C4-2B (cell line): ENCODE results near the gene ZDHHC17.
A peak's percentile ranks its signal among the peaks of the same experiment; 100 is the strongest.

Experiments used
- H3K27ac ChIP-seq: fragments of 450-650 bp; 2 replicates; pipeline ENCODE4 v1.5.1; 2017
- ZFX ChIP-seq: fragments of 450-650 bp; IDR thresholded peaks from 2 replicates; pipeline ENCODE4 v1.6.1; 2017
- TF ChIP-seq, protein P1 (sequence below): fragments of 450-650 bp; conservative IDR thresholded peaks from 2 replicates; pipeline ENCODE4 v1.5.1; 2017; ENCODE audit warnings: mild to moderate bottlenecking

The ZDHHC17 gene

DNA sequence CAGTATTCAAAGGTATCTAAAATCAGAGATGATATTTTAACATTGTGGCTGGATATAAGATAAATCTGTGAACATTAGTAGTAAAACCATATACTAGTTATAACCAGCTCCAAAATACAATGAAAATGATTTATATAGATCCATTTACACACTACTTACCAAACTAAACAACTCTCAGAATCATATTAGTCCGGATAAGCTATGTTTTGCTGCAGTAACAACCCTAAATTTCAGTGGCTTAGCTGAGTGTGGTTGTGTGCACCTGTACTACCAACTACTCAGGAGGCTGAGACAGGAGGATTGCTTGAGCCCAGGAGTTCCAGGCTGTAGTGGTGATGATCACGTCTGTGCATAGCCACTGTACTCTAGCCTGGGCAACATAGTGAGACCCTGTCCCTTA lies 23.8 kb downstream of the ZDHHC17 start:
- no peak for TF ChIP-seq ZFX
- TF ChIP-seq, protein P1, sequence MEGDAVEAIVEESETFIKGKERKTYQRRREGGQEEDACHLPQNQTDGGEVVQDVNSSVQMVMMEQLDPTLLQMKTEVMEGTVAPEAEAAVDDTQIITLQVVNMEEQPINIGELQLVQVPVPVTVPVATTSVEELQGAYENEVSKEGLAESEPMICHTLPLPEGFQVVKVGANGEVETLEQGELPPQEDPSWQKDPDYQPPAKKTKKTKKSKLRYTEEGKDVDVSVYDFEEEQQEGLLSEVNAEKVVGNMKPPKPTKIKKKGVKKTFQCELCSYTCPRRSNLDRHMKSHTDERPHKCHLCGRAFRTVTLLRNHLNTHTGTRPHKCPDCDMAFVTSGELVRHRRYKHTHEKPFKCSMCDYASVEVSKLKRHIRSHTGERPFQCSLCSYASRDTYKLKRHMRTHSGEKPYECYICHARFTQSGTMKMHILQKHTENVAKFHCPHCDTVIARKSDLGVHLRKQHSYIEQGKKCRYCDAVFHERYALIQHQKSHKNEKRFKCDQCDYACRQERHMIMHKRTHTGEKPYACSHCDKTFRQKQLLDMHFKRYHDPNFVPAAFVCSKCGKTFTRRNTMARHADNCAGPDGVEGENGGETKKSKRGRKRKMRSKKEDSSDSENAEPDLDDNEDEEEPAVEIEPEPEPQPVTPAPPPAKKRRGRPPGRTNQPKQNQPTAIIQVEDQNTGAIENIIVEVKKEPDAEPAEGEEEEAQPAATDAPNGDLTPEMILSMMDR, result no peak
- H3K27ac ChIP-seq, result no peak overlapping the region

DNA sequence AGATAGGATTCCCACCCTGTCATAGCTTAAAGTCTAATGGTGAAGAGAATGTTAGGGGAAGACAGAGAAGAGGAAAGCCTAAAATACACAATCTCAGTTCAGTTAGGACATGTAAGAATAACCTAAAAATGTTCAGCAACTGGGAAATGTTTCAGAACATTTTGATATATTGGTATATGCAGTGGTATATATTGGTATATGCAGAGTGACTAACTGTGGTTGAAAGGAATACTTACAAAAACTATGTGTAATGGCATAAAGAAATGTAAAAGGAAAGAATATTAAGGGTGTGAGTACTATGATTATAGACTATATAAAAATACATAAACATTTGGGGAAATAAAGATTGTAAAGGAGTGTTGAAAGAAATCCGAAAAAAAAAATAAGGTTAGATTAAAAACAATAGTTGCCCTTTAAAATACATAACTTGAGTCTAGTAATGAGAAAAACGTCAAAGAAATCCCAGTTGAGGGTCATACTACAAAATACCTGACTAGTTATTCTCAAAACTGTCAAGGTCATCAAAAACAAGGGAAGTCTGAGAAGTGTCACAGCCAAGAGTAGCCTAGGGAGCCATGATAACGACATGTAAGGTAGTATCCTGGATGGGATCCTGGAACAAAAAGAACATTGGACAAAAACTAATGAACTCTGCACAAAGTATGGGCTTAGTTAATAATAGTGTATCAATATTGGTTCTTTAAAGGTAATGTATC lies 25.6 kb downstream of the ZDHHC17 start:
- TF ChIP-seq ZFX, result no peak
- TF ChIP-seq, protein P1, result no peak

DNA sequence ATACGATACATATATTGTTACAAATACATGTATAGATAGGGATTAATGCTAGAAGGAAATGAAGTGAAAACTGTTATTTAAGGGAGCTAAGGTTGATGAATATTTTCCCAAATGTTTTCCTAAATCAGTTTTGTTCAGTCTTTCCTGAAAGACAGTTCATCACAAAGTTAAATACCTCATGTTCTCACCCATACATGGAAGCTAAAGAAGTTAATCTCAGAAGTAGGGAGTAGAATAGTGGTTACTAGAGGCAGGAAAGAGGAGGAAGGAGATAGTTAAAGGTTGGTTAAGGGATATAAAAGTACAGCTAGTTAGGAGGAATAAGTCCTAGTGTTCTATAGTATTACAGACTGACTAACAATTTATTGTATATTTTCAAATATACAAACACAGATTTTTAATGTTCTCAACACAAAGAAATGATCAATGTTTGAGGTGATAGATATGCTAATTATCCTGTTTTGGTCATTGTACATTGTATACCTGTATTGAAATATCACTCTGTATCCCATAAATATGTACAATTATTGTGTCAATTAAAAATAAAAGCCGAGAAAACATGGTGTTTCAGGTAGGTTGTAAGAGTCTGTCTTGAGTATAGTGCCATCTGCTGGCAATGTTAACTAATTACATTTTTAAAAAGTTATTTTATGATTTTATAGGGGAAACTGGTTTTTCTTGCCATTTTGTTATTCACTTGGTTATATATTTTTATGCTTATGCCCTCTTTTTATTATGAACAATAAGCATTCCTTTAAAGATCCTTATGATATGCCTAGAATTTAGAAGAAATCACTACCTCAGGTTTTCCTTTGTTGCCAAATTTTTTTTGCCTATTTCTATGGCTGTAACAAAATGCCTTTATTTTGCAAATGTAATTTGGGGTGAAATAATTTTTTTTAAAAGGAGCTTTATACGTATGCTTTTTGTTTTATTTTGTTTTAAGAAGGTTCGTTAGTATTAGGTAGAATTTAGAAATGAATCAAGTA lies 26.9 kb downstream of the ZDHHC17 start:
- H3K27ac ChIP-seq, result no peak overlapping the region
- no peak for TF ChIP-seq ZFX
- TF ChIP-seq, protein P1, result peak; percentile 77

More for the DNA sequence above, 25.6 kb downstream of the ZDHHC17 start:
- no peak overlapping the region for H3K27ac ChIP-seq

DNA sequence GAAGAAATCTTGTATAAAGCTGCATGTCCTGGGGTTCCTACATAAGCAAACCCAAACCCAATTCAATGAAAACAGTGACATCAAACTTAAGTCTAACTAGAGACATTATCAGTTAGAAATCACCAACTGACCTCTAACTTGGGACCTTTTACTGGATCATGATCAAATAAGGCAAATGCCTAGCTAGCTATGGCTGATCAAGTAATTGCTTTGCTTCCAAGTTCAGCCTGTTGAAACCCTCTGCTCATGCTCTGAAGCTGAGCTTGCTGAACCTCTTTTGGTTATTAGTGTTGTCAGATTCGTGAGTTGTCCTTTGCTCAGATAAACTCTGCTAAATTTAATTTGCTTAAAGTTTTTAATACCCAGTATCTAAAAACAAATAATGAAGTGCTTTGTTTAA lies 28.9 kb downstream of the ZDHHC17 start:
- TF ChIP-seq, protein P1, result no peak
- TF ChIP-seq ZFX, result no peak
- no peak overlapping the region for H3K27ac ChIP-seq

DNA sequence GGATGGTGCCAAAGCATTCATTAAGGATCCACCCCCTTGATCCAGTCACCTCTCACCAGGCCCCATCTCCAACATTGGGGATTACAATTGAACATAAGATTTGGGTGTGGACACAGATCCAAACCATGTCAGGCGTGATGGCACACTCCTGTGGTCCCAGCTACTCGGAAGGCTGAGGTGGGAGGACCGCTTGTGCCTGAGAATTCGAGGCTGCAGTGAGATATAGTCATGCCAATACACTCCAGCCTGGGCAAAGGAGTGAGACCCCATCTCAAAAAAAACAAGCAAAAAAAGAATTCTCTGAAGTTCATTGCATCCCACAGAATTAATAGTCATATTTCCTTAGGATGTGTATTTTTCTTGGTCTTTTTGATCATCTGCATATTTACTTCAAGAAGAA lies 34.9 kb downstream of the ZDHHC17 start:
- no peak for TF ChIP-seq ZFX
- TF ChIP-seq, protein P1, result no peak
- no peak overlapping the region for H3K27ac ChIP-seq

DNA sequence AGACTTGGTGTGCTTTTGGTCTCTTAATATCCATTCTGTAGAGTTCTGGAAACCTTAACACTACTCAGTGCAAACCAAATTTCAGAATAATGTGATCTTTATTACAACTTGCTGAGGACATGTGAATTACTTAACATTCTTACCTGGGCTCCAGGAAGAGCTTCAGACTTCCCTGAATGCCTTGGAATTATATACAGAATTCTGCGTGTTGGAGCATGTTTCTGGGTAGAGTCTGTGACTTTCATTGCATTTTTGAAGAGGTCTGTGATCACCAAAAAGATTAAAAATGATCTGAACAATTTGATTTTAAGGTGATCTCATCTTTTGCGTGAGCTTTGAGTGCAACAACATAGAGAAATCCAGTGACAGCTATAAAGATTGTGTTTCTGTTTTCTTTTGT lies 35.4 kb downstream of the ZDHHC17 start:
- TF ChIP-seq, protein P1, result no peak
- TF ChIP-seq ZFX, result no peak
- H3K27ac ChIP-seq, result no peak overlapping the region

DNA sequence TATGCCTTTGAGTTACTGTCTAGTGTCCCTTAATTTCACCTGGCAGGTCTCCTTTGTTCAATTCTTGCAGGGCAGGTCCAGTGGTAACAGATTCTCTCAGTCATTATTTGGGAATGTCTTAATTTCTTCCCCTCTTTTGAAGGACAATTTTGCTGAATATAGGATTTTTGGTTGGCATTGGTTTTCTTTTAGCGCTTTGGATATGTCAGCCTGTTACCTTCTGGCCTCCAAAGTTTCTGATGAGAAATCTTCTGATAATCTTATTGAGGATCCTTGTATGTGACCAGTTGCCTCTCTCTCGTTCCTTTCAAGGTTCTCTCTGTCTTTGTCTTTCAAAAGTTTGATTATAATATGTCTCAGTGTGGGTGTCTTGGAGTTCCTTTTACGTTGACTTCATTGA lies 38.1 kb downstream of the ZDHHC17 start:
- TF ChIP-seq, protein P1, result no peak
- no peak for TF ChIP-seq ZFX
- no peak overlapping the region for H3K27ac ChIP-seq
